OCI-LY7 (cell line): Measurements from ENCODE around the gene PLCB1.

Experiments
- EZH2phosphoT487 ChIP-seq: fragments of 200-600 bp; sonication (generic); IDR thresholded peaks from 2 replicates; pipeline ENCODE4 v1.6.1; 2018; ENCODE audit warnings: low read depth, borderline replicate concordance, mild to moderate bottlenecking, mixed run types, antibody characterized with exemption, low read length, moderate library complexity, mixed read lengths
- TF ChIP-seq, protein P1 (sequence below): fragments of 200-600 bp; sonication (generic); conservative IDR thresholded peaks from 2 replicates; pipeline ENCODE4 v1.5.1; 2014; ENCODE audit warnings: mild to moderate bottlenecking, antibody characterized with exemption, low read length, moderate library complexity, mixed read lengths

DNA sequence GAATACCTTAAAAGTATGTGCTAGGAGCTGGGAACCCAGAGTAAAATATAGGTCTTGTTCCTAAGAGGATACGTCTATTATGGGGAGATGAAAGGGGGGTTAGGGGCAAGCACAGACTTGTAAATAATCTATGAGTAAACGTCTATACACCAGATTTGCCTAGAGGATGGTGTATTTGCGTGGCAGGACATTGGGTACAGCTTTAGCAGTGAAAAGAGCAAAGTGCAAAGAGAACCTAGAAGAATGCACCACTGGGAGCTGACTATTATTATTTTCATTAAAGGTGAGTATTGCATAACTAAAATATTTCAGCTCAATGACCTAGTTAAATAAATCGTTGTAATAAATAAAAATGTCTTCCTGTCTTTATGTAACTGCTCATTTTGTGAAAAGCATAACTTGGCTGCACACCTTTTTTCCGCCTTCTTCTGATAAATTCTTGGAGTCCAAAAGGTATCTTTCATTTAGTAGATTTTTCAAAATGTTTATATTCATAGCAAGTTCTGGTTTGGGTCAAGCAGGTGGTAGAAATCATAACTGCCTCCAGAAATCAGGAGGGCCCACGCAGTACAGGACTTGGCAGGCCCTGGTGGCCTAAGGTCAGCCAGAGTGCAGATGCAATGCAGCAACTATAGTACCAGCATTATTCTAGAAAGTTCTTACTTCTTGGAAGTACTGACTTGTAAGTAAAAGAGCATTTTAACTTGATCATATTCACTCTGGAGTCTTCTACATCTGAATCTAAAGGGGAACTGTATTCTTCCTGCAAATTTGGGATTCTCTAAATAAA lies 357.2 kb downstream of the PLCB1 start:
- TF ChIP-seq EZH2phosphoT487: no peak
- TF ChIP-seq, protein P1, sequence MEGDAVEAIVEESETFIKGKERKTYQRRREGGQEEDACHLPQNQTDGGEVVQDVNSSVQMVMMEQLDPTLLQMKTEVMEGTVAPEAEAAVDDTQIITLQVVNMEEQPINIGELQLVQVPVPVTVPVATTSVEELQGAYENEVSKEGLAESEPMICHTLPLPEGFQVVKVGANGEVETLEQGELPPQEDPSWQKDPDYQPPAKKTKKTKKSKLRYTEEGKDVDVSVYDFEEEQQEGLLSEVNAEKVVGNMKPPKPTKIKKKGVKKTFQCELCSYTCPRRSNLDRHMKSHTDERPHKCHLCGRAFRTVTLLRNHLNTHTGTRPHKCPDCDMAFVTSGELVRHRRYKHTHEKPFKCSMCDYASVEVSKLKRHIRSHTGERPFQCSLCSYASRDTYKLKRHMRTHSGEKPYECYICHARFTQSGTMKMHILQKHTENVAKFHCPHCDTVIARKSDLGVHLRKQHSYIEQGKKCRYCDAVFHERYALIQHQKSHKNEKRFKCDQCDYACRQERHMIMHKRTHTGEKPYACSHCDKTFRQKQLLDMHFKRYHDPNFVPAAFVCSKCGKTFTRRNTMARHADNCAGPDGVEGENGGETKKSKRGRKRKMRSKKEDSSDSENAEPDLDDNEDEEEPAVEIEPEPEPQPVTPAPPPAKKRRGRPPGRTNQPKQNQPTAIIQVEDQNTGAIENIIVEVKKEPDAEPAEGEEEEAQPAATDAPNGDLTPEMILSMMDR: no peak
